RKO (cell line): Measurements from ENCODE around the gene HOXB9.

Experiments used
- DNase-seq: peaks from one replicate; pipeline ENCODE4 v3.0.0-alpha.2; 2016; ENCODE audit warnings: low spot score

The HOXB9 gene

GRCh38 chr17:48639136-48639535 lies 13.0 kb upstream of the HOXB9 start:
- peak; percentile 25 for DNase-seq

- peak; percentile 93 for DNase-seq
Observed at GRCh38 chr17:48637323-48638260, 11.4 kb upstream of the HOXB9 start.

GRCh38 chr17:48636177-48637018 lies 10.2 kb upstream of the HOXB9 start:
- no peak for DNase-seq

GRCh38 chr17:48634493-48635208 lies 8.5 kb upstream of the HOXB9 start:
- no peak for DNase-seq

GRCh38 chr17:48633266-48633677 lies 7.1 kb upstream of the HOXB9 start:
- DNase-seq = no peak

- DNase-seq = no peak
Observed at GRCh38 chr17:48632579-48633265, 6.6 kb upstream of the HOXB9 start.

- DNase-seq = no peak
Observed at GRCh38 chr17:48631693-48632578, 5.8 kb upstream of the HOXB9 start.

GRCh38 chr17:48630925-48631692 lies 5.0 kb upstream of the HOXB9 start:
- no peak for DNase-seq

GRCh38 chr17:48630009-48630924 lies 4.1 kb upstream of the HOXB9 start:
- DNase-seq = no peak

GRCh38 chr17:48629411-48629759 lies 3.2 kb upstream of the HOXB9 start:
- DNase-seq = no peak

- no peak for DNase-seq
Observed at GRCh38 chr17:48628649-48629410, 2.7 kb upstream of the HOXB9 start.

- DNase-seq = no peak
Observed at GRCh38 chr17:48627623-48628521, 1.7 kb upstream of the HOXB9 start.

- DNase-seq = no peak
Observed at GRCh38 chr17:48627118-48627597, 1.0 kb upstream of the HOXB9 start.

GRCh38 chr17:48625495-48626244 lies 488 bp downstream of the HOXB9 start:
- DNase-seq = peak; percentile 21

- DNase-seq = peak; percentile 50
Observed at GRCh38 chr17:48624544-48625494, 1.3 kb downstream of the HOXB9 start.
